GM18499 (cell line): ENCODE results near the gene ZBTB7C.

Source experiments
- ATAC-seq: cut with Tn5 transposase; IDR thresholded peaks from one replicate; pipeline ENCODE4 v1.9.1; 2021; ENCODE audit warnings: moderate number of reproducible peaks; ENCODE audit not compliant: insufficient read depth, unreplicated experiment

ZBTB7C gene

GRCh38 chr18:48181857-48182256, 227.3 kb downstream of the ZBTB7C start:
- no peak for ATAC-seq

GRCh38 chr18:48181087-48181823, 227.9 kb downstream of the ZBTB7C start:
- ATAC-seq = no peak

- ATAC-seq = no peak
Measured at GRCh38 chr18:48179666-48180065, 229.5 kb downstream of the ZBTB7C start.

GRCh38 chr18:48179001-48179400, 230.2 kb downstream of the ZBTB7C start:
- ATAC-seq = no peak

GRCh38 chr18:48176909-48177308, 232.3 kb downstream of the ZBTB7C start:
- no peak for ATAC-seq

GRCh38 chr18:48173557-48173956, 235.6 kb downstream of the ZBTB7C start:
- no peak for ATAC-seq

- no peak for ATAC-seq
Measured at GRCh38 chr18:48172226-48173006, 236.8 kb downstream of the ZBTB7C start.

GRCh38 chr18:48171490-48172188, 237.5 kb downstream of the ZBTB7C start:
- ATAC-seq = no peak

GRCh38 chr18:48170651-48171050, 238.5 kb downstream of the ZBTB7C start:
- ATAC-seq = no peak

GRCh38 chr18:48168861-48169260, 240.3 kb downstream of the ZBTB7C start:
- no peak for ATAC-seq

GRCh38 chr18:48167897-48168253, 241.3 kb downstream of the ZBTB7C start:
- ATAC-seq = no peak

GRCh38 chr18:48166336-48166875, 242.8 kb downstream of the ZBTB7C start:
- ATAC-seq = no peak

GRCh38 chr18:48165111-48165866, 243.9 kb downstream of the ZBTB7C start:
- no peak for ATAC-seq

GRCh38 chr18:48164701-48165100, 244.5 kb downstream of the ZBTB7C start:
- ATAC-seq = no peak

GRCh38 chr18:48164116-48164515, 245.1 kb downstream of the ZBTB7C start:
- ATAC-seq = no peak

- ATAC-seq = no peak
Measured at GRCh38 chr18:48163738-48164115, 245.5 kb downstream of the ZBTB7C start.

GRCh38 chr18:48162956-48163737, 246.0 kb downstream of the ZBTB7C start:
- ATAC-seq = no peak

GRCh38 chr18:48161911-48162698, 247.1 kb downstream of the ZBTB7C start:
- no peak for ATAC-seq
